GM18861 (cell line): ENCODE data around the gene AFAP1L2.
"Not testable (repeated sequence)": the region's sequence is repeated elsewhere in the genome, so short reads cannot be mapped to it uniquely, and the experiment has no call there.

Experiments used
- ATAC-seq: cut with Tn5 transposase; IDR thresholded peaks from one replicate; pipeline ENCODE4 v1.9.1; 2021; ENCODE audit not compliant: unreplicated experiment

AFAP1L2 gene

DNA sequence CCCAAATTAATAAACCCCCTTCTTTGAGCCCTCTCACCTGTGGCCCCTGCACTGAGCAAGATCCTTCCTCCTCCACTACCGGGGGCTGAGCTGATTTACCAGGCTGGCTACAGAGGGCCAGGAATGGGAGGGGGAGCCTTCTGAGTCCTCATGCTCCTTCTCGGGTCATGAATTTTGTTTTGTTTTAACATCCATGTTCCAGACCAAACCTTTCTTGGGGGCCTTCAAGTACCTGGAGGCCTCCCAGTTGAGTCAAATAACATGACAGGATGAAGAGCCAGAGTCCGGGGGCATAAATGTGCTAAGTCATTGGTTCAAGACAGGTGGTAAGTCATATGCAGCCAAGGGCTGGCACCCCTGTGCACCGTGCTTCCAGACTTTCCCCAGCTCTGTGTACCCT lies 39.6 kb downstream of the AFAP1L2 start:
- ATAC-seq: no peak

DNA sequence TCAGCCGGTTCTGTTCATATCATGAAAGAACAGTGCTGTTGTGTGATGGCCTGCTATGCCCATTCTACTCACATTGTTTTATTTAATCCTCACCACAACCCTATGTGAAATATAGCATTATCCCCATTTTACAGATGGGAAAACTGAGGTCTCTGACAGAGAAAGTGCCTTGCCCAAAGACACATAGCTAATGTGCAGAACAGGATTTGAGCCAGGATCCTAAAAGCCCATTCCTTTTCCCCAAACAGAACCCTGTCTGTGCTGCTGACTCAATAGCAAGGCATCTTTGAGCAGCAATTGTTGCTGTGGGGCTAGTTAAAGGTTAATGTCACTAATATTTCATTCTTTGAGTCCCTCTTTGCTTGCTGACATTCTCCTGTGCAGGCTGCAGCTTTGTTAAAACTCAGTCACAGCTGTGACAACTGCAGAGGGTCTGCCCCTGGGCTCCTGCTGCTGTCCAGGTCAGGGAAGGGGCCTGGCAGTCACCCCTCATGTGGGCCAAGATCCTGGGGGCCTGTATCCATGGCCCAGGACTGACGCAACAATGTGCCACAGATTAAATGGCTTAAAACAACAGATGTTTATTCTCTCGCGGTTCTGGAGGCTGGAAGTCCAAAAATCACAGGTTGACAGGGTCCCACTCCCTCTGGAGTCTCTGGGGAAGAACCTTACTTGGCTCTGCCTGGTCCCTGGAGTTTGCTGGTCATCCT lies 40.4 kb downstream of the AFAP1L2 start:
- ATAC-seq: no peak

DNA sequence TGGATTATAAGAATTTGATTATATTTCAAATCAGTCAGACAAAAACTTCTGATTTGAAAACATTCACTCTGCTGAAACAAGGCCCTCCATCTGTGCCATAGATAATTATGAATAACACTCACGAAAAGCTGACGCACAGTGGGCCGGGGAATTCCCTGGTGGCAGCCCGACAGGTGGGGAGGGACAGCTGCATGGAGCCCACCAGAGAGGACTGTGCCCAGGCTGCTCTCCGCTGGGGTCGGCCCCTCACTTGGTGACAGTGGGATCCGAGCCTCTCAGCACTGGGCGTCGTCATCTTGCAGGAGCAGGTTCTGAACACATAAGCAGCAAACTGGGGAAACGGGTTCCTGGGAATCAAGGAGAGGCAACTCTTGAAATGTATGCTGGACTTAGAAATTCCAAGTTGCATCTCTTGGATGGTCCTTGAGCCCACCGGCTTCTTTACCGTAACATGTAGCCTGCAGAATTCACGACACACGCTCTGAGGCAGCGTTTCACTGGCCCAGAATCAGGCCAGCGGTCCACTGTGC lies 41.4 kb downstream of the AFAP1L2 start:
- no peak for ATAC-seq

DNA sequence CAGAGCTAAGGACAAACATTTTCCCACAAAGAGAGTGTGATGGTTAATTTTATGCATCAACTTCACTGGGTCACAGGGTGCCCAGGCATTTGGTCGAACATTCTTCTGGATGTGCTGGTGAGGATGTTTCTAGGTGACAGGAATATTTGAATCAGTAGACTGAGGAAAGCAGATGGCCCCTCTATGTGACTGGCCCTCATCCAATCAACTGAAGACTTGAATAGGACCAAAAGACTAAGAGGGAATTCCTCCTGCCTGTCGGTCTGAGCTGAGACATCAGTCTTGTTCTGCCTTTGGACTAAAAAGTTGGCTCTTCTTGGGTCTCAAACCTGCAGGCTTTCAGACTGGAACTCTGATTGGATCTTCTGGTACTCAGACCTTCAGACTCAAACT lies 44.4 kb downstream of the AFAP1L2 start:
- no peak for ATAC-seq

DNA sequence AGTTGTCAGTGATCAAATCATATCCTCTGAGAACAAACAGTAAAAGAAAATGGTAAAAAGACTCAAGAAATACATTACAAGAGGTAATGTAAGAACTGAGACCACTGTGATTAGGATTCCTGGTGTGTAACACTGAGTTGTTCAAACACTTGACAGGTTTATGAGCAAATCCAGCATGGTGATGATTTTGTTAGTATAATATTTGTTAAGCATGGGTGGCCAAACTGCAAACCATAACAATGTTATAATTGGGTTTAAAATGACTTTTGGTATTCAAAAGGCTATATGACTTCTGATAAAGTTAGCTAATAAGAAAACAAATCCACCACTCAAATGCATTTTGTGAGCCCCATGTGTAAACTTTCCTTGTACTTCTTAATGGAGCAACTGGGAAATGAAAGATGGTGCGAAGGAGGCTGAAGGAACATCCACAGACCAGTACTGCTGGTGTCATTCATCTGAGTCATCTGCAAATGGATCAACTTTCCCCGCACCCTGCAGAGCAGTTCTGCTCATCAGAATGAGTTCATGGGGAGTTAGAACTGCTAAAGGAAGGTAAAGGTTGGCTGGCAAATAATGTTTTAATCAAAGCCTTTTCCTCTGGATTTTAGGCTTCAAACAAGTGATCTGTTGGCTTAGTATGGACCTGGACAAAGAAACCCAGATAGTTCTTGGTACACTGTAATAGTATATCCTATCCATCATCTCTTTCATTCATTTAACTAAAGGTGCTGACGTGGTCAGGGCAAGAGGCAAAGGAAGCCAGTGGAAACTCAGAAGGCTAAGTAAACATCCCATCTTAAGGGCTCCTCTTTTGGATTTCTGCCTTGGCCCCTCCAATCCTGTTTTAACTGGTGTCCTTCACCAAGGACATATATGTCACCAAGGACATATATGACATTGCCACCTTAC lies 45.0 kb downstream of the AFAP1L2 start:
- no peak for ATAC-seq

DNA sequence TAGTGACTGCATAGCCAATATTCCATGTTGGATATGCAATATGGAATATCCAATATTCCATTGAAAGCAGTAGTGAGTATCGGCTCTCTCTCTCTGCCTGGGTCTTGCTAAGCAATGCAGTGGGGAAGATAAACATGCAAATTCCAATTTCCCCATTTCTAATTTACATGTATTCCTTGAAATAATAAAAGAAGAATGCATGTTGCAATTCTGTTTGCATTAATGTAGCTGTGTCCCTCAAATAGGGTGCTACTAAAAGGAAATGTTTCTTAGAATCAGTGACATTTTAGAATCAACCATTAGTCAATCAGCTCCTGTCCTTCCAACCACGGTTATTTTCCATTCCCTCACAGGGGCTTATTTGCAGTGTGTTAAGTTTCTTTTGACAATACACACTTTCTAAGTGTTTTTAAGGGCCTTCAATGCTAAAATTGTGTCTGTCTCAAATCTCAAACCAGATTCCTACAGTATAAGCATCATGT lies 46.7 kb downstream of the AFAP1L2 start:
- ATAC-seq: no peak

DNA sequence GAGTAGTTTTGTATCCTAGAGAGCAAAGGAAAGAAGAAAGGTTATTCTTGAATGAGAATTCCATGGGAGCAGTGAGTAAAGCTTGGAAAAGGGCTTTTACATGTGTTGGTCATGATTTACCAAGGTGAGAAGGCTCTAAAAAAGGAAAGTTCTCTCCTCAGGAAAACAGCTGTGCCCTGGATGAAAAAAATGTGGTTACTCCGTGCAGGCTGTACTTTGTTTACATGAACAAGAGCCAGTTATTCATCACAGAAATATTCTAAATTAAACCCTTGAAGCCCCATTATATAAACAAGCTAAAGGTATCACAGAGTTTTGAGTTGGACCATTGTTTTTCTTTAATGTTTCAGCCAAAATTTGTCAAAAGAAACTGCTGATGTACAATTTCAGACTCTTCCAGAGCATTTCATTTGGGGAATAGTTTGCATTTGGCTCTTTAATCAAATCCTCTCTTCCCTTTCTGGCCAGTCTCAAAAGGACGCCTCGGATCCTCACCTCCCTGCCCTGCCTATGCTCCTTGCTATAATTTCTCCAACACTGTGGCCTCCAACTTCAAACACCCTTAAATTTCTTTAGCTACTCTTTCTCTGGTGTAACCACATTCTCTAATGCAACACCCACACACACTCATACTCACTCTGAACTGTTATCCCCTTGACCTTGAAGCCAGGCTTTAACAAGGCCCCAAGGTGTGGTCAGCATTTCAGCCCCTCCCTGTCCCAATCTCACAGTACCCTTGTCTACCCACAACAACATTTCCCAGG lies 47.4 kb downstream of the AFAP1L2 start:
- no peak for ATAC-seq

DNA sequence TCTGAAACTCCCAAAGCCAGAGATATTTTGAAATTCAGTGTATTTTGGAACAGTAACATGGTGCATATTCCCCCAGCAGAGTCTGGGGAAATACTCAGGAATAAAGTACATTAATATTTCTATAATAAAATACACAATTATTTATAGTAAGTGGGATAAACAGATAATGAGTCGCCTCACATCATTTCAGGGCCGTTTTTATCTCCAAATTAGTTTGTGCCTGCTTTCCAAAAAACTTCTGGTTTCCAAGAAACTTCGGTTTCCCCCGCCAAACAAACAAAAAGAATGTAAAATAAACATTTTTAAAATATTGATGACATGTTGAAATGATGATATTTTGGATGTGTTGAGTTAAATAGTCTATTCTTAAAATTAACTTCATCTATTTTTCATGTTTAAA lies 48.2 kb downstream of the AFAP1L2 start:
- no peak for ATAC-seq

DNA sequence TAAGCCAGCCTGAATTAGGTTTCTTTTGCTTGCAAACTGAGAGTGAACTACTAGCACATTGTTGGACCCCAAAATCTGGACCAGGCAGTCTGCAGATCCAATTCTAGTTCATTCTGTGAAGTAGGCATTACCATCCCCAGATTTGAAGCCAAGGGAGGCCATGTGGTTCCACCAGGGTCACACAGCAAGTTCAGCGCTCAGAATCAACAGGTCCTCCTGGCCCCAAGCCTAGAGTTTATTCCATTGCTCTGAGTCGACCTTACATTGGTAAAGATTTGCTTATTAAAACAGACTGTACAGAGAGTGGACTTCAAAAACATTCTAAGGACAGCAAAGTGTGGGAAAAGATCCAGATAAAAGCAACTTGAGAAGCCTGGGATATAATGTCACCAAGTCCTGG lies 50.9 kb downstream of the AFAP1L2 start:
- no peak for ATAC-seq

DNA sequence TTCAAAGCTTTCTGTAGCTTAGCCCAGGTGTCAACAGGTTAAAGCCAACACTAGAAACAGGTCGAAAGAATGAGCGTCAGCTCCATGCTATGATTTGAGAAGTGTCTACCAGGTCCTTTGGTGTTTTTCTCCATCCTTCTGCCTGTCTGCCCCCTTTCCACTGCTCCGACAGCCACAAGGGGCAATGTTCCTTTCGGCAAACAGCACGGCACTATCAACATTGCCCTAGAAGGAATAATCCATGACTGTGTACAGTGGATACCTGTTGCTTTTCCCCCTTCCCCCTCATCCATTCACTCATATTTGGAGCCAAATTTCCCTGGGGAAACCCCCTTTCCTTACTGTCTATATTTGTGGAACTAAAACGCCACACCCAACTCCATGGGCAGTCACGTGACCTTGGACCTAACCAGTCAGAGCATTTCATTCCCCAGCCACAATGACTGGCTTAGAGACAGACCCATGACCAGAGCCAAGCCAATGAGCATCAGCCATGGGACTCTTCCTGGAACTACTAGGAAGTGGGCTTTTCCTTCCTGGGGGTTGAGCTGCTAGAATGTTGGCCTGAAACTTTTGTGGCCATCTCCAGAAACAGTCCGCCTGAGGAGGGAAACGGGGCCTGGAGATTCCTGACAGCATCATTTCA lies 51.5 kb downstream of the AFAP1L2 start:
- no peak for ATAC-seq

DNA sequence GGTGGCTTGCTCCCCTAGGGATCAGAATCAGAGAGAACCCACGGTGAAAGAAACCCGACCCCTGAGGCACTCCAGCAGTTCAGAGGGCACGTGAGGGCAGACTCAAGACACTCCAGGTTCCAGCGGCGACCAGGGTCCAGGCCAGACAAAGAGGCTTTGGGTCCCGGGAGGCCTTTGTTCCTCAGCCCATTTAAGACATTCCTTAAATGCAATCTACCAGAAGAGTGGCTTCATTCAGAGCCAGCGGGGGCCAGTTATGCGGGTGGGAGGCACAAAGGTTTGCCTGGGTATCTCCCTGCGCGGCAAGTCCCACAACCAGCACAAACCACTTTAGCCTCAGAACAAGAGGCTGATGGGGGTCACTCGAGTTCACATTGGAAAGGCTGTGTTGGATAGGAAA lies 53.6 kb downstream of the AFAP1L2 start:
- ATAC-seq: no peak

DNA sequence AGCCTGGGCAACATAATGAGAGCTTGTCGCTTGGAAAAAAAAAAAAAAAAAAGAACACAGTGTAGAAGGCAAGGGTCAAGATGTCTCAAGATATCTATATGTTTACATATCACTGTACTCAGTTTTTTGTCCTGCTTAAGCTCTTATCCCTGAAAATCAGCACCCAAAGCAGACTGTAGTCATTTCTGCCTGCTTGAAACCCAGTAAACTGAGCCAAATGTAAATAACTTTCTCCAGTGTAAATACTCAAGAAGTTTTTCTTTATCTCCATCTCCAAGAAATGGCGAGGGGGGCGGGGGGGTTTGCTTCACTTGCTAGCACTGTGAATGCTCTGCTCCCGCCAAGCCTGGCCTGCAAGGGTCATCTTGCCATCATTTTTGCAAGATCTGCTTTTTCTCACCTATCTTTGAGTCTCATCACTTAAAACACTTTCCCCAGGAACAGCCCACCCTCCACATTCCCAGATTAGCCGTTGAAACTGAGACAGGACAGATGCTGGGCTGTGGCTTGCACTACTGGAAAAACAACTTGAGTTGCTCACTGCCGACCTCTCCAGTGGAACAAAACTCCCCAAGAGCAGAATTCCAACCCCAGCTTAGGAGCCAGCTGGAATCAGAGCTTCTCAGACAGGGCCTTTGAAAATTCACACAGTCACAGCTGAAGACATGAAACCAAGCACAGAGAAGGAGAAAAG lies 54.6 kb downstream of the AFAP1L2 start:
- ATAC-seq: no peak

DNA sequence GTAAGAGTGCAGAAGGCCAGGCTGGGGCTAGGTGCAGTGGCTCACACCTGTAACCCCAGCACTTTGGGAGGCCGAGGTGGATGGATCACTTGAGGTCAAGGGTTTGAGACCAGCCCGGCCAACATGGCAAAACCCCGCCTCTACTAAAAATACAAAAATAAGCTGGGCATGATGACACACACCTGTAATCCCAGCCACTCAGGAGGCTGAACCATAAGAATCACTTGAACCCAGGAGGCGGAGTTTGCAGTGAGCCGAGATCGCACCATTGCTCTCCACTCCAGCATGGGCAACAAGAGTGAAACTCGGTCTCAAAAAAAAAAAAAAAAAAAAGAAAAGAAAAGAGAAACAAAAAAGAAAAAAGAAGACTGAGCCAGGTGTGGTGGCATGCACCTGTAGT lies 55.2 kb downstream of the AFAP1L2 start:
- ATAC-seq: not testable (repeated sequence)

DNA sequence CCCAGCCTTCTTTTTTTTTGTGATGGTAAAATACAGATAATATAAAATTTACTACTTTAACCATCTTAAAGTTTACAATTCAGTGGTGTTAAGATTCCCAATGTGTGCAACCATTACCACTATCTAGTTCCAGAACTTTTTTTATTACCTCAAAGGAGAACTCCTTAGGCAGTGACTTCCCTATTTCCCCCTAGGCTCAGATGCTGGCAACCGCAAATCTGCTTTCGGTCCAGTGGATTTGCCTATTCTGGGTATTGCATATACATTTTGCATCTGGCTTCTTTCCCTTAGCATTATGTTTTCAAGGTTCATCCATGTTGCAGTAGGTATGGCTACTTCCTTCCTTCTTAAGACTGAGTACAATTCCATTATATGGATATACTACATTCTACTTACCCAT lies 56.5 kb downstream of the AFAP1L2 start:
- no peak for ATAC-seq

DNA sequence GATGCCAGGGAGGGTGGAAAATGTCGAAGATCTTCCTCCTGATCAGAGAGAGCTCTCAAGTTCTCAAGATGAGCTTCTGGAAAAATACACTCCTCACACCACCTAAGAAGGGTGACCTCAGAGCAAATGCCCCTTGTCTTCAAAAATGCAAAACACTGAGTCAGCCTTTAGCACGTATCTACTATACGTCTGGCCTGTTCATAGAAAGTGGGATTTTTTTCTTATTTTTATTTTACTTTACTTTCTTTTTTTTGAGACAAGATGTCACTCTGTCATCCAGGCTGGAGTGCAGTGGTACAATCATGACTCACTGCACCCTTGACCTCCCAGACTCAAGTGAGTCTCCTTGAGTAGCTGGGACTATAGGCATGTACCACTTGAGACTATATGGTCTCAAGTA lies 57.1 kb downstream of the AFAP1L2 start:
- ATAC-seq: no peak

DNA sequence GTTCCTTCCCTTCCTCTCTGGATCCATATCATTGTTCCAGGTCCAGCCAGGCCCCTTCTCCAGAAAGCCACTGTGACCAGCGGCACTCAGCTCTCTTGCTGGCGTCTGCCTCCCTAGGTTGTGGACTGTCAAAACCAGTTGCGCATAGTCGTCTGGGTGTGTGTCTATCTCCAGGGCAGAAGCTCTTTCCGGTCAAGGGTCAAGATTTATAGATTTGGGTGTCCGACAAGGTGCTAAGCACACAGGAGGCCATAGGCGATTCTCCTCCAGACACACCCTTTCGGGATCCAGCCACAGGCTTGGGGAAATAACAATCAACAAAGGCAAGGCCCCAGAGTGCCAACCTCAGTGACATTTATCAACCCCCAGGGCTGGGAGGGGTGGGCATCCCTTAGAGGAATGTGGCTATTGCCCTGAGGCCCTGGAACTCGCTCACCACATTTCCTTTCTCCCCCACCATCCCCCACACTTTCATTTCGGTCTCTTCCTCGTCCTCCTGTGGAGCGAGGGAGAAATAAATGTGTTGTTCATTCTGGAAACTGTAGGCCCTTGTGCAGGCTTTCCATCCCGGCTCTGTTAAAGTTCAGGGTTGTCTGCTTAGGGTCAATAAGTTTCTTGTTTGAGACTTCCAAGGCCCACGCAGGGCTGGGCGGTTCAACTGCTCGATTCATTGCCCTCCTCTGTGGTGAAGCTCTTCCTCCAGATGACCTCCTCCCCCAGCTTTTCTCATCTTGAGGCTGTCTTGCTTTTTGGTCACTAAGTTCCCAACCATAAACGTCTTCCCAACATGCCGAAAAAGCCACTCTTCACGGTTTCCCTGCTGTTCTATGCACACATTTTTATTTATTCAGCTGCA lies 57.9 kb downstream of the AFAP1L2 start:
- no peak for ATAC-seq

DNA sequence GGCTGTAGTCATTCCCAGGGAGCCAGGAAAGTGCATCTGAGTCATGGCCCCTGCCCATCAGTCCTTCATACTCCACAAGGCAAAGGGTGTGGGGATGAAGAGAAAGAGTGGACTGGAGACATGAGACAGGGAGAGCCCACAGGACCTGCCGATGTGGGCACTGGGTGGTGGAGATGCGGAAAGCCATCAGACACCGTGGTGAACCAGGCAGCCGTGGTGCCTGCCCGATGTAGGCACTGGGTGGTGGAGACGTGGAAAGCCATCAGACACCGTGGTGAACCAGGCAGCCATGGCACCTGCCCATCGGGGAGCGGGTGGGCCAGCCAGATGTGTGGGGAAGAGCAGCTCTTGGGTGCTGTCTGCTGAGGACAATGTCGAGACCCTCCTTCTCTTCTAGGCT lies 58.6 kb downstream of the AFAP1L2 start:
- no peak for ATAC-seq

DNA sequence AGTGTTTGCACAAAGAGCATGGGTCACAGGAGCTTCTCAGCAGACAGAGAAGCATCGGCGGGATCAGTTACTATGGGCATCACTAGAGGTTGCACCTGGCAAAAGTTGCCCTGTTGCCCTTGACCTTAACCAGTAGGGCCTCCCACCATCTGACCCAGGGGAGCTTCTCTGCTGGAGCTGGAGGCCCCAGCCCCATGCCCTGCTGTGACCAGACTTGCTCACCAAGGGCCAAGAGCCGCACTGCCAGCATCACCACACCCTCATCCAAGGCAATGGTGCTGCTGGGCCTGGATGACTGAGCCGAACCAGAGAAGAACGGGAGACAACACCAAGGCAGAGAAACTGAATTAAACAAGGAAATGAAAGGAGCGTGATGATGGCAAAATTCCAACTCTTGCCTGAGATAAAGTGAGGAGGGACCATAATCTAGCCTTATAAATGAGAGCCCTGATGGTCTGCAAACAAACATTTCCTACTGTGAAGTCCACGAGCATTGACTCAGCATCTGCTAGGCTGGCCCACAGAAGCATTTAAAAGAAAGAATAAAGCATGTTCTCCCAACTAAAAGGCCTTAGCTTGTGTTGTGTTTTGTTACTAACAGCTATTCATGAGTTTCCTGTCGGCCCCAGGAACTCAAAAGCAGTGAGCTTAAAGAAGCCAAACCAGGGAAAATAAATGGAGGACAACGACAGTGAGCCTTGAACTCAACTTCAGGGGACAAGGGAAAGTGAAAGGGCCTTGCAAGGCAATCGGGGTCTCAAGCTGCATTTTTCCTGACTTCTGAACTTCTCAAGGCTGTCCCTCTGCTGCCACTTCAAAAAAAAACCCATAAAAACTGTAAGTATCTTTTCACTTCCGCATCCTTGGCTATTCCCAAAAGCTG lies 60.4 kb downstream of the AFAP1L2 start:
- no peak for ATAC-seq
